HG03520 (cell line): ENCODE results near the gene CYS1.
"Not testable (repeated sequence)": the region's sequence is repeated elsewhere in the genome, so short reads cannot be mapped to it uniquely, and the experiment has no call there.

Experiments
- ATAC-seq: cut with Tn5 transposase; IDR thresholded peaks from one replicate; pipeline ENCODE4 v1.9.1; 2021; ENCODE audit warnings: mild to moderate bottlenecking, moderate library complexity; ENCODE audit not compliant: unreplicated experiment

CYS1 gene

GRCh38 chr2:10094271-10094814, 14.1 kb upstream of the CYS1 start:
- no peak for ATAC-seq

- not testable (repeated sequence) for ATAC-seq
These were observed 11.7 kb upstream of the CYS1 start for GRCh38 chr2:10091889-10092244.

GRCh38 chr2:10091182-10091888, 11.1 kb upstream of the CYS1 start:
- ATAC-seq: no peak

- no peak for ATAC-seq
These were observed 9.5 kb upstream of the CYS1 start for GRCh38 chr2:10089565-10090190.

GRCh38 chr2:10087360-10087759, 7.1 kb upstream of the CYS1 start:
- ATAC-seq: no peak

- no peak for ATAC-seq
These were observed 6.7 kb upstream of the CYS1 start for GRCh38 chr2:10086950-10087349.

GRCh38 chr2:10085668-10086059, 5.5 kb upstream of the CYS1 start:
- ATAC-seq: no peak

- ATAC-seq: no peak
These were observed 4.9 kb upstream of the CYS1 start for GRCh38 chr2:10085043-10085667.

- no peak for ATAC-seq
These were observed 4.1 kb upstream of the CYS1 start for GRCh38 chr2:10084223-10084865.

GRCh38 chr2:10083692-10084211, 3.5 kb upstream of the CYS1 start:
- no peak for ATAC-seq

- ATAC-seq: no peak
These were observed 2.8 kb upstream of the CYS1 start for GRCh38 chr2:10083046-10083445.

GRCh38 chr2:10080536-10081304, 509 bp upstream of the CYS1 start:
- ATAC-seq: no peak

GRCh38 chr2:10079266-10079869, 843 bp downstream of the CYS1 start:
- no peak for ATAC-seq

GRCh38 chr2:10078704-10079265, 1.4 kb downstream of the CYS1 start:
- no peak for ATAC-seq

GRCh38 chr2:10078001-10078400, 2.2 kb downstream of the CYS1 start:
- ATAC-seq: no peak

GRCh38 chr2:10076988-10077527, 3.2 kb downstream of the CYS1 start:
- no peak for ATAC-seq

GRCh38 chr2:10076511-10076910, 3.7 kb downstream of the CYS1 start:
- ATAC-seq: no peak

GRCh38 chr2:10075571-10076209, 4.5 kb downstream of the CYS1 start:
- no peak for ATAC-seq

- no peak for ATAC-seq
These were observed 5.1 kb downstream of the CYS1 start for GRCh38 chr2:10075101-10075500.
